Measurements from ENCODE around the gene ZNRD2. TPM values are rescaled to one million over a fixed set of nuclear protein-coding genes. Genes with fewer than 3 reads are reported as not detected.

The ZNRD2 gene
- total and polyA plus RNA-seq, 10 of the 15 experiments (the other 5 are each of a cell fraction or from before 2014, with no cell fraction given): 7.9 to 111 (median 55.4) TPM

DNA sequence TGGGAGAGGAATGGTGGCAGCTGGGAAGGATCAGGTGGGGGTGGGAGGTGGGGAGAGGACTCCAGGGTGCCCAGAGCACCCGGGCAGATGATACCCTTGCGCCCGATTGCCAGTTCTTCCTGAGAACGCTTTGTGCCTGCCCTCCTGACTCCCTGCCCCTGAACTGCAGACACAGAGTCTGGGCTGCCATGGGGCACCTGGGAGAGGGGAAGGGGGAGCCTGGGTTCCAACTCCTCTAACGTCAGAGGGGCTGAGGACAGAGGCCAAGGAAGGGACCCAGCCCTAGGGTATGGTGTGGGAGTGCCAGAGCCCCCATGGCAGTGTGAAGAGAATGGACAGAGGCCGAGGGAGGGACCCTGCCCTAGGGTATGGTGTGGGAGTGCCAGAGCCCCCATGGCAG is 26.2 kb downstream of the ZNRD2 start (continued):
- no peak for TF ChIP-seq NFYA (IDR thresholded peaks at IDR 0.05; ENCODE audit: borderline replicate concordance, low read depth, low read length)
- TF ChIP-seq POLR2AphosphoS2 (IDR thresholded peaks at IDR 0.05; ENCODE audit: low read depth, low read length): no peak
- TF ChIP-seq CEBPZ (IDR thresholded peaks at IDR 0.05; ENCODE audit: low read depth, low read length): no peak
- no peak for TF ChIP-seq NFXL1 (IDR thresholded peaks at IDR 0.05; ENCODE audit: borderline replicate concordance)
- TF ChIP-seq BRCA1 (IDR thresholded peaks at IDR 0.05; ENCODE audit: low read depth, low read length): no peak
- TF ChIP-seq, protein P1, sequence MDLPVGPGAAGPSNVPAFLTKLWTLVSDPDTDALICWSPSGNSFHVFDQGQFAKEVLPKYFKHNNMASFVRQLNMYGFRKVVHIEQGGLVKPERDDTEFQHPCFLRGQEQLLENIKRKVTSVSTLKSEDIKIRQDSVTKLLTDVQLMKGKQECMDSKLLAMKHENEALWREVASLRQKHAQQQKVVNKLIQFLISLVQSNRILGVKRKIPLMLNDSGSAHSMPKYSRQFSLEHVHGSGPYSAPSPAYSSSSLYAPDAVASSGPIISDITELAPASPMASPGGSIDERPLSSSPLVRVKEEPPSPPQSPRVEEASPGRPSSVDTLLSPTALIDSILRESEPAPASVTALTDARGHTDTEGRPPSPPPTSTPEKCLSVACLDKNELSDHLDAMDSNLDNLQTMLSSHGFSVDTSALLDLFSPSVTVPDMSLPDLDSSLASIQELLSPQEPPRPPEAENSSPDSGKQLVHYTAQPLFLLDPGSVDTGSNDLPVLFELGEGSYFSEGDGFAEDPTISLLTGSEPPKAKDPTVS (IDR thresholded peaks at IDR 0.05; ENCODE audit: low read depth, low read length): no peak
- no peak for TF ChIP-seq ZSCAN29 (IDR thresholded peaks at IDR 0.05)
- no peak for TF ChIP-seq PML (IDR thresholded peaks at IDR 0.05; ENCODE audit: low read length)
- no peak for TF ChIP-seq IKZF1 (conservative IDR thresholded peaks at IDR 0.05)
- TF ChIP-seq PKNOX1 (IDR thresholded peaks at IDR 0.05): no peak
- no peak for TF ChIP-seq ZNF384 (IDR thresholded peaks at IDR 0.05; ENCODE audit: borderline replicate concordance, low read depth, low read length)
- no peak for TF ChIP-seq MYB (IDR thresholded peaks at IDR 0.05; ENCODE audit: borderline replicate concordance, low read depth, low read length)
- TF ChIP-seq MYC (IDR thresholded peaks at IDR 0.05; ENCODE audit: insufficient read depth, insufficient read length, insufficient replicate concordance, low read length, severe bottlenecking): no peak
- TF ChIP-seq, protein P2, sequence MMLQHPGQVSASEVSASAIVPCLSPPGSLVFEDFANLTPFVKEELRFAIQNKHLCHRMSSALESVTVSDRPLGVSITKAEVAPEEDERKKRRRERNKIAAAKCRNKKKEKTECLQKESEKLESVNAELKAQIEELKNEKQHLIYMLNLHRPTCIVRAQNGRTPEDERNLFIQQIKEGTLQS (IDR thresholded peaks at IDR 0.05; ENCODE audit: borderline replicate concordance, extremely low read depth, low read depth, low read length): no peak
- no peak for TF ChIP-seq SUZ12 (IDR thresholded peaks at IDR 0.05; ENCODE audit: unreplicated experiment)
- no peak for TF ChIP-seq RAD51 (IDR thresholded peaks at IDR 0.05)
- no peak for TF ChIP-seq SP1 (IDR thresholded peaks at IDR 0.05; ENCODE audit: low read depth, low read length)
